CD4-positive, alpha-beta T cell treated with Interleukin-17A for 1 hour (primary cell): ENCODE measurements around the gene LDHD.

Source experiments
- DNase-seq: peaks from one replicate; pipeline ENCODE4 v3.0.0-alpha.2; 2020

LDHD gene

GRCh38 chr16:75079346-75079926 is 37.1 kb downstream of the LDHD start:
- no peak for DNase-seq

GRCh38 chr16:75078886-75079285 is 37.7 kb downstream of the LDHD start:
- DNase-seq: no peak

- DNase-seq: no peak
These were observed 40.8 kb downstream of the LDHD start for GRCh38 chr16:75075688-75076268.

GRCh38 chr16:75074920-75075687 is 41.5 kb downstream of the LDHD start:
- peak; percentile 88 for DNase-seq

- no peak for DNase-seq
These were observed 42.2 kb downstream of the LDHD start for GRCh38 chr16:75074304-75074793.

DNA sequence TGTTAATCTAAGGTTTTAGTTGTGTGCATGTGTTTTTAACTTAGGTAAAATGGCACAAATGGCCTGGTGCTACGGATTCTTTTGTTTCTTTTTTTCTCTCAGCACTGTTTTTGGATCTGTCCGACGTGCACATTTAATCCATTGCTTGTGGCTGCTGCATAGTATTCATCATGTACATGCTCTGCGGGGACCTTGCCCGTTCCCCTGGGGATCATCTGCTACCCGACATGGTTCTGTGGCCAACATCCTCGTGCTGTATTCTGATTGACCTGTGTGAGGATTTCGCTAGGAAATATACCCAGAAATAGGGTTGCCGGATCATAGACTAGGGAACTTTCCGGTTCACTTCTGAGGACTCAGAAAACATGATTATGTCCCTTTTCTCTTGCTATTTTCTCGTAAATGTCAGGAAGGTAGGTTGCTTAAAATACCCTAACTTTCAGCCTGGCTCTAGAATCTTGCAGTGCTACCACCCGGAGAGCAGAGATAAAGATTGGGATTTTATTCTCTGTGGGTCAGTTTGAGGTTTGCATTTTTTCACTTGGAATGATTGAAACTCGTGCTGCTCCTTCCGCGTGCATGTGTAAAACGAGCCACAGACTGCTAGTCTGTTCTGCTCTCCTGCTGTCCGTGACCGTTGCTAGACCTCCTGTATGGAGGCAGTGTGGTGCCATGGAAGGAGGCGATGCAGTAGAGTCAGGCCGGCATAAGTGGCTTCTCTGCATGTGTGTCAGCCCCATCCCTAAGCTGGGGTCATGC is 42.9 kb downstream of the LDHD start:
- no peak for DNase-seq

GRCh38 chr16:75072239-75072947 is 44.2 kb downstream of the LDHD start:
- DNase-seq: no peak

DNA sequence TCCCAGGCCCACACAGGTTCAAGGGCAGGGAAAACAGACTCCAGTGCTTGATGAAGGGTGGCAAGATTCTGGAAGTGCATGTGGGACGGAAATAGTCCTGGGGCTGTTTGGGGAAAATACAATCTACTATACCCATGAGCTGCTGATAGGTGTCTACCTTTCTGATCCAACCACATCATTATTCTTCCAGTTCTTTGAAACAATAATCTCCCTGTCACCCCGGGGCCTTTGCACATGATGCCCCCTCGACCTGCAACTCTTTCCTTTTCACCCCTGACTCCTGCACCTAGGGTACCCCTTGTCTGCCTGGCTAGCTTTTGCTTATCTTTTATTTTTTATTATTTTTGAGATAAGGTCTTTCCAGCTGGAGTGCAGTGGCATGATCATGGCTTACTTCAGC is 45.0 kb downstream of the LDHD start:
- no peak for DNase-seq

GRCh38 chr16:75070012-75070841 is 46.4 kb downstream of the LDHD start:
- DNase-seq: no peak

DNA sequence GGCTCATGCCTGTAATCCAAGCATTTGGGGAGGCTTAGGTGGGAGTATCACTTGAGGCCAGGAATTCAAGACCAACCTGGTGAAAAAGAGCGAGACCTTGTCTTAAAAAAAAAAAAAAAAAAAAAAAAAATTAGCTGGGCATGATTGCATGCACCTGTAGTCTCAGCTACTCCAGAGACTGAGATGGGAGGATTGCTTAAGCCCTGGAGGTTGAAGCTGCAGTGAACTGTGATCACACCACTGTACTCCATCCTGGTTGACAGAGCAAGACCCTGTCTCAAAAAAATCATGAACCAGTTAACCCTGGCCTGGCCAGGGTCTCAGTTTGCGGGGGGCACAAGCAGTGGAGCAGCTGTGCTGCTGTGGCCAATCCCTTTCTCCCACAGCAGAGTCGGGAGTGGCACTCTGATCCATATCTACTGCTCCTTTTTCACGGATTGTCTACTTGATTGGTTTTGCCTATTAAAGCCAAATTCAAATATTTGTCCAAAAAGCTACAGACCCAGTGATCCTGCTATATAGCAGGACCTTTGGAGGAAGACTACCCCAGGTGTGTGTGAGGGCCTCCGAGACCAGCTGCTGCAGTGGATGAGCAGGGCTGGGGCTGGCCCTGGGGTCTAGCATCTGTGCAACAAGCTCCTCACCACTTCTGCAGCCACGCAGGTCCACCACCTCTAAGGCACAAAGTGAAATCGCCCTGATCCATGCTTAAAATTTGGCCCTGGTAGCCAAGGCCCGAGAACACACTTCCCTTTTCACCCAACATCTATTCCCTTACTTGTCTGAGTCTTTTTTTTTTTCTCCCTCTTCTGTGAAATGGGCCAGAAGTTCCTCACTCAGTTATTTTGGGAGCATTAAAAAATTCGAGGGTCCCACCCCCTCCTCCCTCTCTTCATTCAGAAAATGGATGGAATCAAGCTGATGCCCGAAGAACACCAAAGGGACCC is 48.2 kb downstream of the LDHD start:
- no peak for DNase-seq

DNA sequence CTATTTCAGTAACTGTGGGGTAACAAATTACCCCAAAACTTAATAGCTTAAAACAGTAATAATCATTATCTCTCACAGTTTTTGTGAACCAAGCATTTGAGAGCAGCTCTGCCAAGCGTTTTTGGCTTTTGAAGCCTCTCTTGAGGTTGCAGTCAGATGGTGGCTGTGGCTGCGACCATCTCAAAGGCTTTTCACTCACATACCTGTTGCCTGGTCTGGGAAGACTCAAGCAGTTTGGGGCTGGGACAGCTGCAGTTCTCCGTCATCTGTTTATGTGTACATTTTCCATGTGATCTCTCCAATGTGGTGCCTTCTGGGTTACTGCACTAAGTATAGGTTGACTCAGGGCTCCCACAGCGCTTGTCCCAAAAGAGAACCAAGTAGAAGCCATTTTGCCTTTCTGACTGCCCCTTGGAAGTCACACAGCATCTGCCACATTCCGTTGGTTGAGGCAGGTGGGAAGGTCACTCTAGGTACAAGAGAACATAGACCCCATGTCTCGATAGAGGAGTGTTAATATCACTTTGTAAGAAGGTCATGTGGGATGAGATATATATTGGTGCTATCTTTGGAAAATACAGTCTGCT is 49.6 kb downstream of the LDHD start:
- no peak for DNase-seq

GRCh38 chr16:75065521-75066149 is 50.9 kb downstream of the LDHD start:
- no peak for DNase-seq

DNA sequence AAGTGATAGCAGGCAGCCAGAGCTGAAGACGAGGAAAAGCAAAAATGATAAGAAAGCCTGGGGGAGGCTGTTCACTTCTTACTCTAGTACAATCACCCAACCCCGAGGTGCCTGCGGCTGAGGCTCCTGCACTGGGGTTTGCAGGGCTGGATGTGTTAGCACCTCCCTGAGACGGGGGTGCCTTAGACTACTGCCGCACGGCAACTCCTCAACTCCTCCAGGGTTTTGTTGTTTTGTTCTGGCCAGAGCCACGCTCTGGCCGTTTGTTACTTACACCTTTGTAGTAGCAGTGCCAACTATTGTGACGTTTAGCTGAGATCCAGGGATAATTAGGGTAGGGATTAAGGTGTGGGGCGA is 51.5 kb downstream of the LDHD start:
- DNase-seq: peak; percentile 18

DNA sequence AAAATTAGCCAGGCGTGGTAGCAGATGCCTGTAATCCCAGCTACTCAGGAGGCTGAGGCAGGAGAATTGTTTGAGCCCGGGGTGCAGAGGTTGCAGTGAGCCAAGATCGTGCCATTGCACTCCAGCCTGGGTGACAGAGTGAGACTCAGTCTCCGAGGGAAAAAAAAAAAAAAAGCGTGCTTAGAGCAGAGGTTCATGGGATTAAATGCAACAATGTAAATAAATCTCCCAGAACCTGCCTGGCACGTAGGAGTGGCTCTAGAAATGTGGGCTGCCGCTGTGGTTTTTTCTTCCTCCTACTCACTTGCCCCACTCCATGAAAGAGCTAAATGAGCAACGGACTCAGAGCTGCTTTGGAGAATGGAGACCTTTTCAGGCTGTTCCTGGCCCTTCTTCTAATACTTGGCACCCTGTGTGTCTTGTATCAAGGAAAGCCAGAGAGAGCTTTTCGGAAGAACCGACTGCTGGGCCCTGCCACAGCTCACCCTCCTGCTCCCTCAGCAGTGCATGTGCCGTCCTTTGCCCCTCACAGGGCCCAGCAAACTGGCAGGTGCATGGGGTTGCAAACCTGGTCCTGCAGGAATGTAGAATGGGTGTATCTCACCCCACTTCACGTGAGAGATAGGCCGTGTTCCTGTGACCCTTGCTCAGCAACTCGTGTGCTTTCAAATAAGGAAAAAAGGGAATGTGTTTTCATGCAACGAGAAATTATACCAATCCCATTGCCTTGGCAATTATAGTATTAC is 52.0 kb downstream of the LDHD start:
- peak; percentile 14 for DNase-seq

DNA sequence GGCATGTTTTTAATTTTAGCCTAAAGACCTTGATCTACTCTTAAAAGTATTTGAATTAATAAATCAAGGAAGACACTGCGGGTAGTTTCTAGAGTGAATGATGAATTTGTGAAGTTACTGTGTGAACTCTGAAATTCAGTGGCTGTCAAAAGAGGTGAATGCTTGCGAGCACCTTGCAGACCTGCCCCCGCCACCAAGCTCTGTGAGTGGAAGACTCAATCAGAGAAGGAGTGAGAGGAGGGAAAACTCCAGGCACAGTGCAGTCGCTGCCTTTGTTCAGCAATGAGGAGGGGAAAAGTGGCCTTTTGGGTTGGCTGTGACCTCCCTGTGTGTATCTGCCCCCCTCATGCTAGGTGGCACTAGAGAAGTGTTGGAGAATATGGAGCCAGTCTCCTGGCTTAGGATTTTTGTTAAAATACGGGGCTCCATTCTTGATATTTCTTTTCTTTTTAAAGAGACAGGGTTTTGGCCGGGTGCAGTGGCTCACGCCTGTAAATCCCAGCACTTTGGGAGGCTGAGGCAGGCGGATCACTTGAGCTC is 53.0 kb downstream of the LDHD start:
- DNase-seq: no peak

- DNase-seq: no peak
These were observed 53.6 kb downstream of the LDHD start for GRCh38 chr16:75062976-75063346.

DNA sequence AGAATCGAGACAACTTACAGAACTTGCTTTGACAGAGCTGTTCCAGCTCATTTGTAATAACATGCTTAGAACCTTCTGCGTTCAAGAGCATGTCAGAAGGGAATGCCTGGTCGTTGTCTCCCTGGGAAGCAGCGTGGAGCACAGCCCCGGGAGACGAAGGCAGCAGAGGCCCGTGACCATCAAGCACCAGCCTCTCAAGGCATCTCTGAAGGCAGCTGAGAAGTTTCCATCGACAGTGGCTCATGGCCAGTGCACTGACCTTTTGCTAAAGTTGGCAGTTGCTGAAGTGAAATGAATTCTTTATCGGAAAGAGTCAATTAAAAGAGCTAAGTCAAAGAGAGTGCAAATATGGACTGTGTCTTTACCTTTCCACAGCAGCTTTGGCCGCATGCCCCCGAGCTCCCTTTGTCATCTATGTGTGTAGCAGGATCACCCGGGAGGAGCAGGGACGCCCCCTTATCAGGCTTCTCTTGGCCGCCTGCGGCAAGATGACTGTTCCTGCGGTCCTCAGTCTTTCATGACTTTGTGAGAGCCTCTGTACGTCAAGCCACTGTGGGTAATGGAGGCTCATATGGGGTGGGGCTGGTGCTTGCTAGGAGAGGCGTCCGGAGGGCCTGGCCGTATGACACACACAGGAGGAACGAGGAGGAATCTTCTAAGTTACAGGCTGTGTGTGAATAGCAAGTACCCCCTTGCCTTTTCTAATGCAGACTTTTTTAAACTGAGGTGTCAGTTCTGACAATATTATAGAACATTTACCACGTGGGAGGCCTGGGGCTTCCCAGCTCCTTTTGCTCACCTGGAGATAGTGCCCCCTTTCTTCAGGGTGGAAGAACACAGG is 54.2 kb downstream of the LDHD start:
- DNase-seq: no peak
